ENCODE results near the gene MARCKSL1.
A peak's percentile ranks its signal among the peaks of the same experiment; 100 is the strongest.
"Not testable (repeated sequence)": the region's sequence is repeated elsewhere in the genome, so short reads cannot be mapped to it uniquely, and the experiment has no call there.

MARCKSL1 gene

DNA sequence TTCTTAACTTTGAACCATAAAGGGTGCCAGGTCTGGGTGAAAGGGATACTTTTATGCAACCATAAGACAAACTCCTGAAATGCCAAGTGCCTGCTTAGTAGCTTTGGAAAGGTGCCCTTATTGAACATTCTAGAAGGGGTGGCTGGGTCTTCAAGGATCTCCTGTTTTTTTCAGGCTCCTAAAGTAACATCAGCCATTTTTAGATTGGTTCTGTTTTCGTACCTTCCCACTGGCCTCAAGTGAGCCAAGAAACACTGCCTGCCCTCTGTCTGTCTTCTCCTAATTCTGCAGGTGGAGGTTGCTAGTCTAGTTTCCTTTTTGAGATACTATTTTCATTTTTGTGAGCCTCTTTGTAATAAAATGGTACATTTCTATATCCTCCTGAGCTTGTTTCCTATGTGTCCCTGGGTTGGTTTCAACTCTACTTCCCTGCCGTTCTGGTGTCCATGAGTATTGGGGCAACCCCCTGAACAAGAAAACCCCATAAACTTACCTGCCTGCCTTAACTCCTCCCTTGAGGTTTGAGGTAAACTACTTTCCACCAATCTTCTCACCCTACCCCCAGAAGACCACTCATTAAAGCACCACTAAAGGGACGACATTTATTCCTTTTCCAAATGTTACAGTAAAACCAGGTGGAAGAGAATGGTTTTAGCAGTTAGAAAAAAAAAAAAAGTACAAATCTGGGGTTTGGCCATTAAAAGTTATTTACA, 2.6 kb downstream of the MARCKSL1 start:
- no peak for DNase-seq (ENCODE audit: low read depth, low spot score)

DNA sequence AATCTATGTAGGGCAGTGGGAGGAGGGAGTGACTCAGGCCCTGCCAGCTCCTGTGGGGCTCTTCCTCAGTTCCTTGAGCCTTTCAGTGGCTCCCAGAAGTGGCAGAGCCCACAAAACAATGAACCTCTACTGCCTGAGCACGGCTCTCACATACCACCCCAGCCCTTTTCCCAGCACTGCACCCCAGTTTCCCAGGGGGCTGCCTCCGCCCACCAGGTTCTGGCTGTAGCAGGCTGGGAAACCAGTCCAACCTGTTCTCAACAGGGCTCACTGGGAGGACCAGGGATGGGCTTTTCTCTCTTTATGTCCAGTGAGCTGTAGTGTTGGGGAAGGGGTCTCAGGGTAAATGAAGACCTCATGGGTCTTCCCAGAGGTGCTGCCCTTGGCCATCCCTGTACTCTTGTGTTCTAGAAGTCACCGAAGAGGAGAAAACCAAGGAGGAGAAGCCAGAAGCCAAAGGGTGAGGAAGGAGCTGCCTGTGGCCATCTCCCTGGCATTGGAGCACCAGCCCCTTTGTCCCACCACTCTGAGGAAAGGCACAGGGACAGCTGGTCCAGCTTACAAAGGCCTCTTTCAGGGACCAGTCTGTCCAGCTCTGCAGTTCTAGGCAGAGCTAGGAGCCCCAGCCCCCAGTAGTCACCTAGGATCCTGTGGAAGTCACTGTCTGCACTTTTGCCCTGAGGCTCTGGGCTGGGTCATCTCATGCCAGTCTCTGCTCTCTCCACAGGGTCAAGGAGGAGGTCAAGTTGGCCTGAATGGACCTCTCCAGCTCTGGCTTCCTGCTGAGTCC, 3.5 kb downstream of the MARCKSL1 start:
- DNase-seq (ENCODE audit: low read depth, low spot score) = no peak

DNA sequence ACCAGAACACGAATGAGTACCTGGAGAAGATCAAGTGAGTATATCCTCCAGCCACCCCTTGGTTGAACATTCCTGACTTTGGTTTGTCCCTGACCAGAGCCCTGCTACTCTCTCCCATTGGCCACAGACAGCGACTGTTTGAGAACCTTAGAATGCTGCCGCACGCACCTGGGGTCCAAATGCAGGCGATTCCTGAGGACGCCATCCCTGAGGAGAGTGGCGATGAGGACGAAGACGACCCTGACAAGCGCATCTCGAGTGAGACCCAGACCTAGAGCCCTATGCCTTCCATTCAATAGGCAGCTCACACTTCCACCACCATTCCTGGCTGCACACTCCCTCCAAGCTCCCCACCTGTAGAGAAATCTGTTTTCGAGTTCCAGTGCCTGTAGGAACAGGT, 4.5 kb downstream of the MARCKSL1 start:
- DNase-seq (ENCODE audit: low read depth, low spot score) = no peak

DNA sequence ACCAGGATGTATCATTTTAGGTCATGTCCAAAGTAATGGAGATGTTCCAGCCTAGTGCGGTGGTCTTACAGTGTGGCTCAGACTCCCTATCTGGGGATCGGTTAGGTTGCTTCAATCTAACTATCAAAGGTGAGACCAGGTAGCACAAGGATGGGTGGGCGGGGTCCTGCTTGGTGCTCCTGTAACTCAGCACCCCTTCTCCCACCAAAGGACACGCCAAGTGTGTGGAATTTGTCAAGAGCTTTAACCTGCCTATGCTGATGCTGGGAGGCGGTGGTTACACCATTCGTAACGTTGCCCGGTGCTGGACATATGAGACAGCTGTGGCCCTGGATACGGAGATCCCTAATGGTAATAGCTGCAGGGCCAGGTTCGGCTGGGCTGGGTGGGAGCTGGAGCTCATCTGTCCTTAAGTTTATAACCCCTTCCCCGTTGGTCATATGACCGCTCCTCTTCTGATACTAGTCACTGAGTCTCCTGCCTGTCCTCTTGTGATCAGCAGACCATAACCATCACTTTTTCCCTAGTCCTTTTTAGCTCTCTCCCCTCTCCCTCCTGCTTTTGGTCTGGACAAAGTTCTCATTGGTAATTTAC, 5.4 kb downstream of the MARCKSL1 start:
- no peak for DNase-seq (ENCODE audit: low read depth, low spot score)

DNA sequence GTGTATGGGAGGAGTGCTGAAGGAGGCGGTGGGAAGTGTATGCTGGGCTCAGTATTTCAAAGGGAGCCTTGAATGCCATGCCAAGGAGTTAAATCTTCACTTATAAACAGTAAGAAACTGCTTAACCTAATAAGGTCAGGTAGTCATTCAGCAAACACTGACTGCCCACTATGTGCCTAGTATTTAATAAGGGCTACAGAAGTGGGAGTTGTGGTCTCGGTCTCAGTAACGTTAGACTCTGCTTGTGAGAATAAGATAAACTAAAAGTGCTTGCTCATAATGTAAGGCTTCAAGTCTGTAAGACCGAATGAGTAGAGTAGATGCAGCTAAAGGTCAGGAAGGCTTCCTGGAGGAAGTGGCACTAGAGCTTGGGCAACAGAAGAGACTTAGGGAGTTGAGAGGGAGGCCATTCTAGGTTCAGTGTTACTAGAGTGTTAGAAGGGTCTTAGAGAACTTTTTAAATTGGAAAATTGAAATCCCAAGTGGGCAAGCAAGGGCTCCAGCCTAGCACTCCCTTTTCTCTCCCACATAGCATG, 6.0 kb downstream of the MARCKSL1 start:
- no peak for DNase-seq (ENCODE audit: low read depth, low spot score)

DNA sequence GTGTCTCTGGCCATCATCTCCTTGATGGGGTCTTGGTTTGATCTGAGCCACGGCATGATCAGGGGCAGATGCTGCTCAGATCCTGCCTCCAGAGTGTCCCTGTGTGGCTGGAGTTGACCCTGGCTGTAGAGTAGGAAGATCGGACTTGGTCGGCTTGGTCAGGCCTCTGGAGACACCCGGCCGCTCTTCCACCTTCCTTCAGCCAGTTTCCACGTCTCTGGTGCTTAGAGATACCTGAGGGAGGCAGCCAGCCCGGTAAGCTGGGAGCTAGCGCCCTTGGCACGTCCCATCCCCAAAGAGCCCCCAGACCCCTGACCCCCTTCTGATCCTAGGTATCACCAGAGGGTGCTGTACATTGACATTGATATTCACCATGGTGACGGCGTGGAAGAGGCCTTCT, 8.8 kb downstream of the MARCKSL1 start:
- no peak for DNase-seq (ENCODE audit: low read depth, low spot score)

DNA sequence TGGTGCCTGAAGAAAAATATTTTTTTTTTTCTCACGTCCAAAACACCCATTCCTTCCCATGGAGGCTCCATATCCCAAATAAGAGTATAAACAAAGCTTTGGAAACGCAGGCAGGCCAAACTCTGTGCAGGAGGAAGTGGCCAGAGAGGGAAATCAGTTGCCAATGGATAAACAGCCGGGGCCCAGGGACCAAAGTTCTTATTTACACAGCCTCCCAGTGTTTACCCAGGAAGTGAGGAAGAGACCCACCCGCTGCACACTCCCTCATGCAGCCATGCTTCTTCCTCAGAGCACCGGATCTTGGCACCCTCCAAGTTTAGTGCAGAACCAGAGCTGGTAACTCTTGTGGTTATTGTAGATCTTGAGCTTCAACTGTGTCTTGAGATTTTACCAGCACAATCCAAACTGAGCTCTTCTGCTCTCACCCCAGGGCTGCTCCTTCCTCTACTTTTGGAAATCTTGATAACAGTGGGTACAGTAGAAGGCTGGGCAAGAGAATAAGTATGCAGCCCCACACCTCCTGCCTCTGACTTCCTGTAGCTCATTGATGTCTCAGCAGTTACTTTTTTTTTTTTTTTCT, 14.2 kb downstream of the MARCKSL1 start:
- no peak for DNase-seq (ENCODE audit: low read depth, low spot score)

DNA sequence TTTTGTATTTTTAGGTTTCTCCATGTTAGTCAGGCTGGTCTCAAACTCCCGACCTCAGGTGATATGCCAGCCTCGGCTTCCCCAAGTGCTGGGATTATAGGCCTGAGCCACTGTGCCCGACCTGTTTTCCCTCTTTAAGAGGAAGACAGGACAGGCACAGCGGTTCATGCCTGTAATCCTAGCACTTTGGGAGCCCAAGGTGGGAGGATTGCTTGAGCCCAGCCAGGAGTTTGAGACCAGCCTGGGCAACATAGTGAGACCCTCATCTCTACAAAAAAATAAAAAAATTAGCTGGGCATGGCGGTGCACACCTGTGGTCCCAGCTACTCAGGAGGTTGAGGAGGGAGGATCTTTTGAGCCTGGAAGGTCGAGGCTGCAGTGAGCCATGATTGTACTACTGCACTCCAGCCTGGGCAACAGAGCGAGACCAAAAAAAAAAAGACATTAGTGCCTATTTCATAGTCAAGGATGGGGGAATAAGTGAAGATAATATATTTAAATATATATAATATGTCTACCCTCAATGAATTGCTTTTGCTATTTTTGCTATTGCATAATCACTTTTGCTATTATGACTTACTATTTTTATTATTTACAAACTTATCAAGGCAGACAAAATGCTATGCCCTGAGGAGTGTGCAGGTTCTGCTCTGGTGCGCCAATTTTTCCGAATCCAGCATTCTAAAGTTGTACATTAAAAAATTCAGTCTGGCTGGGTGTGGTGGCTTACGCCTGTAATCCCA, 17.7 kb downstream of the MARCKSL1 start:
- DNase-seq (ENCODE audit: low read depth, low spot score) = no peak

DNA sequence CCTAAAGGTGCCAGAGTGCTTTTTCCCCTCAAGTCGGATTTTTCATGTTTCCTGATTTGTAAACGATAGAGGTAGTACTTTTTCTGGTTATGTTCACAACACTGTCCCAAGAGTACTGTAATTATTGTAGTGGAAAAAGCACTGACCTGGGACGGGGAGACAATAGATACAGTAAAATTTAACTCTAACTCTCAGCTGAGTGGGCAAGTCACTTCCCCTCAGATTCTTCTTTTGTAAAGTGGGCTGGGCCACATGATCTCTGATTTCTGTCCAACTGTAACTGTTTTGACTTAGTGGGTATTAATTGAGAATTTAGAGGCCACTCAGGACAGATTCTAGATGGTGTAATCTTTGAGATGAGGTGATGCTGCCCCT, 19.1 kb downstream of the MARCKSL1 start:
- DNase-seq (ENCODE audit: low read depth, low spot score) = no peak

DNA sequence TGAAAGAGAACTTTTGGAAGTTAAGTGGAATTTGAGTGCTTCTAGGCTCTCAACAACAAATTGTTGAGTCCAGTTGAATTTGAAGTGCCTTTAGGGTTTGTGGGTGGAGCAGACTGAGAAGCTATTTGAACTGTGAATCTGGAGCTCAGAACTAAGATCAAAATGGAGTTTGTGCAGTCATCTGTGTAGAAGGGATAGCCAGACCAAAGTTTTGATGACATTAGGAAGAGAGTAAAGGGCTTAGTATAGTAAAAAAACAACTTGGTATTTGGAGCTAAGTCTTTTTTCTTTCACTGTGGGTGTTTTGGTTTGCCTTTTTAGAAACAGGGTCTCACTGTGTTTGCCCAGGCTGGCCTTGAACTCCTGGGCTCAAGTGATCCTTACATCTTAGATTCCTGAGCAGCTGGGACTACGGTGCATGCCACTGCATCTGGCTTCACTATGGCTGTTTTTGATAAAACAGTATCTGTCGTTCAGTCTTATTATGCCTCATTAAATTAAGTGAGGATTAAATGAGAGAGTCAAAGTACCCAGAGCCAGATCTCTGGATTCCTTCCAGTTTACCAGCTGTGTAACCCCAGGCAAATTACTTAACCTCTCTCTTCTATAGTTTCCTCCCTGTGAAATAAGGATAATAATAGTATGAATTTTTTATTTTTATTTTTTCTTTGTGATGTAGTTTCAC, 24.2 kb downstream of the MARCKSL1 start:
- no peak for DNase-seq (ENCODE audit: low read depth, low spot score)

DNA sequence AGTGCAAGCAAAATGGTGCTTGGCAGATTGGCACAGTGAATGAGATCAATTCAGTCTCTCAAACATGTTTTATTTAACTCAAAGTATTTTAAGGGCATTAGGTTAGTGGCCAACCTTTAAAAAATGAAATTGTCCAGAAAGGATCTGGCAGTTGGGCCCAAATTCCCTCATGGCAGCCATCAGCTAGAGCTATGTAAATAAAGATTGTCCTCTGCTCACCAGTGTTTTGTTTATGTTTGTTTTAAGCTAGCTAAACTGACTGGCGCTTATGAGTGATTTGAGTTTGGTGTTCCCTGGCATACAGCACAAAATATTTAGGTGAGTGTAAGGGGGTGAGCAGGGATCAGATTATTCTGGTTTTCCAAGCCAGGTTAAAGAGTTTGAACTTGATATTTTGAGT, 26.1 kb downstream of the MARCKSL1 start:
- DNase-seq (ENCODE audit: low read depth, low spot score) = no peak

DNA sequence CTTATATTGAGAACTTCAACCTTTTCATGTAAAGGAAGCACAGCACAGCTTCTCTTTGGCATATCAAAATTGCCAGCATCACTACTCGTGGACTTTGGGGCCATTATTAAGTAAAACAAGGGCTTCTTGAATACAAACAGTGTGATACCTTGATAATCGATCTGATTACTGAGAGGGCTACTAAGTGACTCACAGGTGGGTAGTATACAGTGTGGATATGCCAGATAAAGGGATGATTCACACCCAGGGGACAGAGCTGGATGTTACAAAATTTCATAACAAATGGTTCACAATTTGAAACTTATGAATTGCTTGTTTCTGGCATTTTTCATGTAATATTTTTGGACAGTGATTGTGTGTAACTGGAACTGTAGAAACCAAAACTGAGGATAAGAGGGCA, 28.7 kb downstream of the MARCKSL1 start:
- DNase-seq (ENCODE audit: low read depth, low spot score) = no peak

DNA sequence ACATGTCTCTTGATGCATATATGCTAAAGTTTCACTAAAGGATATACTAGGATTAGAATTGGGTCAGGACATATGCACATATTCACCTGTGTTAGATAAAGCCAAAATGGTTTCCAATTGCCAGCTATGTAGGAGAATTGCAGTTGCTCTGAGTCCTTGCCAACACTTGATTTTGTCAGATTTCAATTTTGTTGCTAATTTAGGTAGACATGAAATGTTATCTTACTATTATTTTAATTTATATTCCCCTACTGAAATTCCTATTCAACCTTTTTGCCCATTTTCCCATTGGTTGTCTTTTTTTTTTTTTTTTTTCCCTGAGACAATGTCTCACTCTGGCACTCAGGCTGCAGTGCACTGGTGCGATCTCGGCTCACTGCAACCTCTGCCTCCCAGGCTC, 30.7 kb downstream of the MARCKSL1 start:
- DNase-seq (ENCODE audit: low read depth, low spot score) = no peak

DNA sequence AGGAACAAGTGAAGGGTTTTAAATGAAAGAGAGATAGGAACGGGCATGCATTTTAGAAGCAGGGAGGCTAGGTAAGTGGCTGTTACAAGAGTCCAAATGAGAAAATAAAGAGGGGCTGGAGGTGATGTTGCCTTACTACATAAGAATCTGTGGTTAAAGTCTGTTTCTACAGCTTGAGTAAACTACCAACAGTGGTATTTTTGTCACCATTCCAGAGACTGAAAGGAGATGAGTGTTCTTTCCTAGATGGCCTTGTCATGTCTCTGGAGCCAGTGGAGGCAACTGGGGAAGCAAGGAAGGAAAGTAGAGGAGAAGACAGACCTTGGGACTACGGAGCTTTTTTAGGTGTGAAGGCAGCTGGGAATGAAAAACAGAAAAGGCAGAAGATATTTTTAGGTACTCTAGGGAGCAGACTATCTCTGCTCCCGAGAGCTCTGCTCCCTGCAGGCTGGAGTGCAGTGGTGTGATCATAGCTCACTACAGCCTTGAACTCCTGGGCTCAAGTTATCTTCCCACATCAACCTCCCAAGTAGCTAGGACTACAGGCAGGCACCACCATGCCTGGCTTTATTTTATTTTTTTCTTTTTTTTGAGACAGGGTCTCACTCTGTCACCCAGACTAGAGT, 31.9 kb downstream of the MARCKSL1 start:
- no peak for DNase-seq (ENCODE audit: low read depth, low spot score)

DNA sequence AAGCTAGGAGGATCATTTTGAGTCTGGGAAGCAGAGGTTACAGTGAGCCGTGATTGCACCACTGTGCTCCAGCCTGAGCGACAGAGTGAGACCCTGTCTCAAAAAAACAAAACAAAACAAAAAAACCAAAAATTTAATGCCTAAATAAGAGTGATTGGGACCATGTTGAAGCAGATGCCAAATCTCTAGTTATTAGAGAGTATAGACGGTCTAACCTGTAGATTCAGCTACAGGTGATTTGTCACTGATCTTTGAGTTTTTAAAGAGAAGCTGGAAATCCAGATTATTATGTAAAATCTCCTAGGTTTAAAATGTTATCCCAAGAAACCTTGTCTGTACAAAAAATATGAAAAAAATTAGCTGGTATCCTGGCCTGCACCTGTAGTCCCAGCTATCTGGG, 32.7 kb downstream of the MARCKSL1 start:
- no peak for DNase-seq (ENCODE audit: low read depth, low spot score)

DNA sequence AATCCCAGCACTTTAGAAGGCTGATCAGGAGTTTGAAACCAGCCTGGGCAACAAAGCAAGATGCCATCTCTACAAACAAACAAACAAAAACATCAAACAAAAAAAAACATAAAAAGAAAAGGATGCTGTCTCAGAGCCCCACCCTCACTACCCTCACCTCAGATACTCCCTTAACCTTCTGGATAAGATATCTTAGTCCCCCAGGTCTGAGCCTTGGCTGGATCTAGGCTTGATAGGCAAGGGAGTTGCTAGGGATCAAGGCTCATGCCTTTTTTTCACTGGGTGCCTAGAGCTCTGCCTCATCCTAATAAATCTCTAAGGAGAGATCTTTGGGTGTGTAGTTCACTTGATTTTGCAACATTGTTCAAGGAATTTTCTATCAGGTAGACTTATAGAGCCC, 36.7 kb downstream of the MARCKSL1 start:
- DNase-seq (ENCODE audit: low read depth, low spot score) = no peak

DNA sequence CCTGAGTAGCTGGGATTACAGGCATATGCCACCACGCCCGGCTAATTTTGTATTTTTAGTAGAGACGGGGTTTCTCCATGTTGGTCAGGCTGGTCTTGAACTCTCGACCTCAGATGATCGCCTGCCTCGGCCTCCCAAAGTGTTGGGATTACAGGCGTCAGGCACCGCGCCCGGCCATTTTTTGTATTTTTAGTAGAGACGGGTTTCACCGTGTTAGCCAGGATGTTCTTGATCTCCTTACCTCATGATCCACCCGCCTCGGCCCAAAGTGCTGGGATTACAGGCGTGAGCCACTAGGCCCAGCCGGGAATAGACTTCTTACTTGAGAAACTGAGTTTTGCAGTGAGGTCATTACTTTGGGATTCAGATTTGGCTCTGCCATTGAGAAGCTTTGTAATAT, 37.8 kb downstream of the MARCKSL1 start:
- not testable (repeated sequence) for DNase-seq (ENCODE audit: low read depth, low spot score)

DNA sequence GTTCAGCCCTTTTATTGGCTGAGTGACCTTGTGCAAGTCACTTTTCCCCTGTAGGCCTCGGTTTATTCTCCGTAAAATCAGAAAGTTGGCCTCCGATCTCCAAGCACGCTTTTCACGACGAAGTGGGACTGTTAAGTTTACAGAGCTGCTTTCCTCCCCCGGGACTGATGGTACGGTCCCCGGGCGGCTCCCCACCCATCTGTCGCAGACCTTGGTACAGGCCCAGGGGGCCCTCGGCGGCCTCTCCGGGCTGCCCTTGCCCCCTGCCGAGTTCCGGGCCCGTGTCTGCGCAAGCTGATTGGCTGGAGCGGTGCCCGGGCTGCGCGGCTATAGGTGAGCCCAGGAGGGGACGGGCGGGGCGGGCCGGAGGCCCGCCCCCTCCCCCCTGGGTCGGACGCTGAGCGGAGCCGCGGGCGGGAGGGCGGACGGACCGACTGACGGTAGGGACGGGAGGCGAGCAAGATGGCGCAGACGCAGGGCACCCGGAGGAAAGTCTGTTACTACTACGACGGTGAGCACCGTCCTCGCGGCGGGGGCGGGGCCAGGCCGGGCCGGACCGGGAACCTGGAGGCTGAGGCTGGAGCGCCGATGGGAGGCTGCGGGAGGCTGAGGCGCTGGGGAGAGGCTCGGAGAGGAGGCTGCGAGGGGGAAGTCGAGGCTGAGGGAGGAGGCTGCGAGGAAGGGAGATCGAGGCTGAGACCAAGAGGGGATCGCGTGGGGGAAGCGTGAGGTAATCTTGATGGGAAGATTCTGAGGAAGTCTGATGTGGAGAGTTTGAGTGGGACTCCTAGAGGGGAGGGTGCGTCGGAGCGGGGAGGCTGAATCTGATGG, 44.1 kb downstream of the MARCKSL1 start, which contains the start of gene HDAC1:
Gene HDAC1 (plus strand): TSS at position 376 of the 831 bp plus-strand sequence. CDS start 87 bp downstream, at position 463.
- peak; percentile 60 for DNase-seq (ENCODE audit: low read depth, low spot score)

DNA sequence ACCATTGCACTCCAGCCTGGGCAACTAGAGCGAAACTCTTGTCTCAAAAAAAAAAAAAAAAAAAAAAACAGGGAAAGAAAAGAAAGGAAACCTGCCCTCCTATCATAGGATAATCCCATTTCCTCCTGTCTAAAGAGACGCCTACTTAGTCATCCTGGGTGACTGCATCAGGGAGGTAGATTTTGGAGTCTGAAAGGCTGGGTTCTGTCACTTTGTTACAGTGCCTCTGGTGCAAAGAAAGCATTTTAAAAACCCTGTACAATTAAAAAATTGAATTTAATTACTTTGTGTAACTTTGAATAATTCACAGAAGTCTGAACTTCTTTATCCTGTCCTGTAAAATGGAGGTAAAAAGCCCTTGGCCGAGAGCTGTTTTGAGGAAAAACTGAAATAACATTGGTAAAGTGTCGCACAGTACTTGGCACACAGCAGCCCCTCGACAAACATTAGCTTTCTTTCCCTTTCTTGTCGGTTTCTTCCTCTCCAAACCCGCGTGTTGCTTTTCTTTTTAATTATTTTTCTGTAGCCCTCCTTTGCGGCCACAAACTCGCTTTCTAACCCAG, 44.8 kb downstream of the MARCKSL1 start:
- no peak for DNase-seq (ENCODE audit: low read depth, low spot score)

All from iPS DF 19.7 (cell line).